GM19023 (cell line): ENCODE data around the gene DMRTA2.

ENCODE experiments used
- ATAC-seq: cut with Tn5 transposase; IDR thresholded peaks from one replicate; pipeline ENCODE4 v1.9.1; 2021; ENCODE audit warnings: mild to moderate bottlenecking, moderate library complexity; ENCODE audit not compliant: unreplicated experiment

Gene DMRTA2

DNA sequence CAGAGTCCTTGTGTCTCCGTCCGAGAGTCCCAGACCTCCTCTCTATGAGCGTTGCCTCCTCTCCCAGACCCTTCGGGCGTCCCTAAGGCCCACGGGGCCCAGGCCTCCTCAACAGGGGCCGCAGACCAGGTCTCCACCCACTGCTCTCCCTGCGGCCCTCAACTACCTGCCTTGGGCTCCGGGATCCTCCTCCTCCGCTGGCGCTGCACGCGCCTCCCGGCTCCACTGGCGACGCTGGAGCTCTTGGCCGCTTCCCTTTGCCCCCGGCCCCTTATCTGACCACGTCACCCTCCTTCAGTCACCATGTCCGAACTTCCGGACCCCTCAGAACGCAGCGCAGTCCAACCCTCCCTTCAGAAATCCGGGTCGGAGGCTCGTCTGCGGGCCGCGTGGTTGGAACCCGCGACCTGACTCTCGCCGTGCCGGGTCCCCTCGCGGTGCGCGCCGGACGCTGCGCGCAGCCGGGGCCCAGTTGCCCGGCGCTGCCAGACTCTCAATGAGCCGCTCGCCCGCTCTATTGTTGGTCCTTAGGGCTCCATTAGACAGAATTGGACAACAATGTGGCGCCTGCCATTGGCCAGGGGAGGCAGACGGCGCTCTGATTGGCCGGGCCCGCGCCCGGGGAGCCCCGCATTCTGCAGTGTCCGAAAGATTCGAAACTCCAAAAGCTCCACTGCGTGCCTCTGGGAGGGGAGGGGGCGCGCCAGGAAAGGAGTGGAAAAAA is at the start of gene DMRTA2:
Gene DMRTA2 (minus strand): TSS at position 498 of the 724 bp plus-strand sequence. CDS start 1,907 bp downstream, outside the sequence.
- peak; percentile 40 for ATAC-seq

DNA sequence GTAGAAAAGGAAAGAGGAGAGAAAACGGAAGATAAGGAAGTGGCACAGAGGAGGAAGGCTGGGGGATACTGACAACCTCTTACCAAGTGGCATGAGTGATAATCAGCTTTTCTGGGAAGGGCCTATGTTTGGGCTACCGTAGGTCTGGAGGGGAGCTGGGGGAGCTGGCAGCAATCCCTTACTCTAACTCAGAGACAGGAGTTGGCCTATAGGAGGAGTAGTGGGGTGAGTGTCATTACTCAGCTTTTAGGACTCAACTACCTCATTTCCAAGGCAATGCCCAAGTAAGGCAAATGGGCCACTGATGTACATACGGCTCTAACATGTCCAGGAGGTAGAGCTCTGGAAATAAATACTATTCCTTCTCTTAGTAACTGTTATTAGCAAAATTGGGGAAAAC is 48.7 kb upstream of the DMRTA2 start:
- ATAC-seq = no peak

DNA sequence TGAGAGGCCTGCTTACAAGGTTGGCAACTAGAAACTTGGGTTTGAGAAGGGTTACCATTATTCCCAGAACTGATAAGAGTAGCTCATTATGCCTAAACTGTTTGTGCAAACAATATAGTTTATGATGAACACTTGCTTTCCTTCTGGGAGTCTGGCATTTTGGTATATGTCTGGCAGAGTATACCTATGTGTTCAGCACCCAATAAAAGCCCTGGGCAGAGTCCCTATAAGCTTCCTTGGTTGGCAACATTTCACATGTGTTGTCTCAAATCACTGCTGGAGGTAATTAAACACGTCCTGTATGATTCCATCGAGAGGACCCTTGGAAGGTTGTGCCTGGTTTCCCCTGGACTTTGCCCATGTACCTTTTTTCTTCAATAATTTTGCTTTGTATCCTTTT is 39.7 kb upstream of the DMRTA2 start:
- no peak for ATAC-seq

DNA sequence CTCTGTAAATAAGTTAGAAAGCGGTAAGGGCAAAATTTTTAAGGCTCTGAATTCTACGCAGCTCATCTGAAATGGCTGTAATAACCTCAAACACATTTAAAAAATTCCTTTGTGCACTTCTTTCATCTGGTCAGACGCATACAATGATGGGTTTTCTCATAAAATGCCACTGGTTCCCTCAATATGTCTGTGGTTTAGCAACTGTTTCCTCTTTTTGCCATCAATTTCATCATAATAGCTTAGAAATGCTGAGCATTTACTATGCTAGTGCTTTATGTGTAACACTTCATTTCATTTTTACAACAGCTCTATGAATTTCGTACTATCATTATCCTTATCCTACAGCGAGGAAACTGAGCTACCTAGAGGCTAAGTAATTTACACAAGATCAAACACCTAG is 35.3 kb upstream of the DMRTA2 start:
- ATAC-seq = no peak

DNA sequence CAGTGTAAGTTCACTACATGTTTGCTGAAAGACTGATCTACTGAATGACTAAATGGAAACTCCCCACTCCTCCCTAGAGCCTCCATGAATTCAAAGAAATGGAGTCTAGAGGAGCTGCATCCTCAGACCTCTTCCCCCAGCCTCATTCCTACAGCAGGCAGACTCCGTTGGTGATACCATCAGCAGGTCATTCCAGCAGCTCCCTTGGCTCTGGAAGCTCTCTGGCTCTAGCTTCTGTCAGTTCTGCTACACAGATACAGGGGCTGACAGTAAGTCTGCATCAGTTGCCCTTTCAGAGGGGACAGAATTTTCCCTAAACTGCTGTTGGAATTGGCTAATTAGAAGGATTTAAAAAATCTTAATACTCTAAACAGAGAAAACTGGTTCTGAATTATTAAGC is 31.7 kb upstream of the DMRTA2 start:
- ATAC-seq = no peak

DNA sequence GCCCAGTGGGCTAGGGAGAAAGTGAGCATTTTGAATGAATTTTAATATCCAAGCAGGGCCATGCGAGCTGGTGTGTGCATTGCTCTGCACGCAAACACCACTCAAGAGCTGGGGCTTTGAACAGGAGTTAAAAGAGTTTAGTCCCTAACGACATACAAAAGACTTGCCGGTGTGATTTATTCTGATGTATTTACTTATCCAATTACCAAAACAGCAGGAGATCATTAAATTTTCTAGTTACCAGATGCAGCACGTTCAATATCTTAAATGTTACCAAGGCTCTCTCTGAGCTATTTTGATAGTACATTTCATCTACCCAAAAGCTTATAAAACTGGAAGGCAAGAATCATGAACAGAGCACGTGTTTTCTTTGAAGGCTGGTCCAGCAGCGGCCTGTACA is 30.0 kb upstream of the DMRTA2 start:
- no peak for ATAC-seq

DNA sequence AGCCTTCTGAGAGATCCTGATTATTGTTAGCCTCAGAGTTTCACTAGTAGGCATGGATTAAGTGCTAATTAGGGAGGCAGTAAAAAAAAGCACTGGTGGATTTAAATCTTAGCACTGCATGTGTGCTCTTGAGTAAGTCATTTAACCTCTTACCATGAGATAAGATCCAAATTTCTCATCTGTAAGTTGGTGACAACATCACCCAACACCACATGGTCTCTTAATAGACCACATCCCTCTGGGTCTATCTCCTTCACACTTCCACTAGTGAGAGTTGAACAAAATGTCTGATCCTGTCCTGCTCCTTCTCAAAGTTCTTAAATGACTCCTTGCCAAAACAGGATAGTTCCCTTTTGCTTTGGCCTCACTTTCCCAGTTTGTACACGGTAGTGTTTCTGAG is 29.5 kb upstream of the DMRTA2 start:
- no peak for ATAC-seq

DNA sequence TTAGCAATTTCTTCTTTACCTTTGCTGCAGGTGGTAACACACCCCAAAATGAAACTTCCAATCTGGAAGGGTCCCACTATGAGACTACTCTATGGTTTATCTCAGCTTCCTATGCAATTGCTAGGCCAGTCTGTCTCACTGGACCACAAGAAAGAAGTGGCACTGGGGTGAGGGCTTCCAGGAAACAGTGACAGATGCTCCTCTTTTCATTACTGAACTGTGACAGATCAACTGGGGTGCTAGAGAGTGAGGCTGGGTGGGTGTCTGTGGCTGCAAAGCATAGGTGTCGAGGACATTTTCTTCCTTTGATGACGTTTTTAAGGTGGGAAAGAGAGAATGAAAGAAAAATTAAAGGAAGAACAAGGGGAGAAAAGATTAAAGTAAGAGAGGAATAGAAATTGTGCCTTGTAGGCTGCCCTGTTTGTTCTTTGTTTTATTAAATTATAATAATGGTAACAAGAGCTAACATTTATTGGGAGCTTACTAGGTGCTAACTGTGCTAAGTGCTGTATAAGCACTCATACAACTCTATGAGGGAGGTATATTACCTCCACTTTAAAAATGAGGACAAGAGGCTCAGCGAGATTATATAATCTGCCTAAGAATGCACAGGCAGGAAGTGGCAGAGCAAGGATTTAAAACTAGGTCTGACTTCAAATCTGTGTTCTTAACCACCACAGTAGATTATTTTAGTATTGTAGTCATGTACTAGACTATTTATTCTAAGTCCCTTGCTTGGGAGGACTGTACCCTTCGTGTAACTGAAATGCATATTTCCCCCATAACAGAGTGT is 27.8 kb upstream of the DMRTA2 start:
- ATAC-seq = no peak

DNA sequence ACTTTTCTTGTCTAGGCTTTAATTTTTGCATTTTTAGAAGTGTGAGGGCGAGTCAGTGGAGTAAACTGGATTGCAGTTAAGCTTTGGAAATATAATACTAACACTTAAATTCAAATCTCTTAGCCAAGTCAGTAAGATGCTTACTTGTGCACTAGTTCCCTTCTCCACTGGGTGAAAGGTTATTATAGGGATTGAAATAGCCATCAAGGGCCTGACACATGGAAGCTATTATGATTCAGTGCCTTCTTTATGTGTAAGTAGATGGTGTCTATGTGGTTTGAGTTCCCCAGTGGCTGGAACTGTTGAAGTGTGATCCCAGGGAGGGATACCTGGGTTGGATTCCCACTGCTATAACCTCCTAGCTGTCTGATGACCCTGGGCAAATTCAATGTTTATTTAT is 24.7 kb upstream of the DMRTA2 start:
- ATAC-seq = no peak

DNA sequence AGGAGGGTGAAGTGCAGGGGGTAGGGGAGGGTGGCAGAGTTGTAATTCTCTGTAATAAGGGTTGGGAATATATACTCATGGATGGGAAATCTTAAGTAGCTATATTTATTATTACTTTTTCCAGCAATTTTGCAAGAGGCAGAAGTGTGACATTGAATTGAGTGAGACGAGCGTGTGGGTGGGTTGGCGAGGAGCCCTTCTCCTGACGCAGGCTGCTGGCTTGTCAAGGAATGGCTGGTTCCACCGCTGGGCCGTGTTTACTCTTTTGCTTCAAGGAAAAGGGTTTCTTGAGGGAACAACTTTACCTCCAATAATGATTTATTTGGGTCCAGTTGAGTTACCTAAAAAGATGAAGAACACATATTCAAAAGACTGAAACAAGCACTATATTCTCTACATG is 17.9 kb upstream of the DMRTA2 start:
- no peak for ATAC-seq

DNA sequence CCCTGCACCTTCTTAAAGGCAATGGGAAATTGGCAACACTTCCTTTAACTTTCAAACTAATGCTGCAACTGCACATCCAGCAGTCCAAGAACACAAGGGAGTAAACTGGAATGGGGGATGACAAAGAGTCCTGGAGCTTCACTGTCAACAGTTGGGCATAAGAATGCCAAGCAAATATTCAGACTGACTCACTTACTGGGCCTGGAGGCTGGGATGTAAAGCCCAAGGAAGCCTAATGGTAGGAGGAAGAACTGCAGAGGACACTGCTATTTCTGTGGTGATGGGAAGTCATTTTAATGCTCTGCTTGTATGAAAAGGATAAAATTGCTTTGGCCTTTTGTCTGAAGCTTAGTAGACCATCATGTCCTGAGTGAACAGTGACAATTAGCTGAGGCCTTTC is 15.7 kb upstream of the DMRTA2 start:
- ATAC-seq = no peak

DNA sequence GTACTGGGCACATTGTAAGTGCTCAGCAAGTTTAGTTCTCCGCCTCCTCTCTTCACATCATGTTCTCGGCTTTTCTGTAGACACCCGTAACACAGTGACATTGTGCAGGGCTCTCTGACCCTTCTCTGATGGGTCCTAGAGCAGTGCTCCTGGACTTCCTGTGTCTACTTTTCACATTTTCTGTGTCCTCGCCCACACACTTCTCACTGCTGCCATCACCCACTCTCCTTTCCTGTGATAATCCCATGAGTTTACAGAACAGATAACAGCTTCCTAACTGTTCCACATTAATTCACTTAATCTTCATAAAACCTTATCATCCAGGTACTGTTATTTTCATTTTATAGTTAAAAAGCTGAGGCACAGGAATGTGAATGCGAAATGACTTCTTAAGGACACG is 13.2 kb upstream of the DMRTA2 start:
- ATAC-seq = no peak

DNA sequence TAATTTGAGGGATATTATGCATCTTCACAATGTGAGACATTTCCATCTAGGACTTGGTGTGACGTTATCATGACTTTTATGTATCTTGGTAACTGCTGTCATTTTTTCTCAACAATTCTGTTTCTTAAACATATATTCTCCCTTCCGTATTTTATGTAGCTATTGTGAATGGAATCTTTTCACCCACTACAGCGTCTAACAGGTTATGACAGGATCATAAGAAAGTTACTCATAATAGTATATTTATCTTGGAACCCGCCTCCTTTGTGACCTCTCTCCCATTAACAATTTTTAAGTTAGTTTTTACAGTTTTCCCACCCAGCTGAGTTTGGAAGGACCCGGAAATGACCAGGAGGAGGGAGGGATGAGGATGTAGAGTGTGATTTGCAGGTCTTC is 6.8 kb upstream of the DMRTA2 start:
- no peak for ATAC-seq

DNA sequence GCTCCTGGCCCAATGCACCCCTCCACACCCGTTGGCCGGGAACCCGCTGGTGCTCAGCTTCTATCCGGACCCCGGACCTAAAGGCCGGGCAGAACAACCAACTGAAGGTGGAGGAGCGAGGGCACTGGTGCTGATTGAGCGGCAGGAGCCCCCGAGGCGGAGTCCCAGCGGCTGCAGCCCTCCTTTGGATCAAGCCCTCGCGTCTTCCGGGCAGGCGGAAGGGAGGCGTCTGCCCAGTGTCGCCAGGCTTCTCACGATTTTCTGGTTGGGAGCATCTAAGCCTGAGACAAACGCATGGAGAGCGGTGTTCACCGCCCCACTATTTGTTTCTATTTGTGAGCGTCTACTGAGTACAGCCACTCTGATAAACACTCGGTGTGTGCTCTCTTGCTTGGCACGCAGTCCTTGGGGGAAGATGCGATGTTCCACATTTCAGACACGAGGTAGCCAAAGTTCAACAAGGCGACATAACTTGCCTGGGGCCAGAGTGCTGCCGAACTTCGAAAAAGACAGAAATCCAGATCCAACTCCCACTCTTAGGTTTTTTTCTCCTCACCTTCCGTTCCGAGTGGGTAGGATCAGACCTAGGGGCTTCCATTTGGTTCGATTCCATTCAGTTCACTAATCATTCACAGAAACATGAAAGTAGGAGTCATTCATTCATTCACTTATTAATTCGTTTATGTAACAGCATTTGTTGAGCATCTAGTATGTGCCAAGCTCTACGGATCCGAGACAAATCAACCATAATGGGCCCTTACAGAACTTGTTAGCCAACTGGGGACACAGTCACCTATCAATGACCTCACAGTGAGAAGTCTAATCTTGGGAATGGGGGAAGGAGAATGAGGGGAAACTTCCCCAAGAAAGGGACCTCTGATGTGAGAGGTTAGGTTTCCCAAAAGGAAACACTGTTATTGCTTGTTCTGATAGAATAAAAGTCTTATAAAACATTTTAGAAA is 4.9 kb upstream of the DMRTA2 start:
- no peak for ATAC-seq

DNA sequence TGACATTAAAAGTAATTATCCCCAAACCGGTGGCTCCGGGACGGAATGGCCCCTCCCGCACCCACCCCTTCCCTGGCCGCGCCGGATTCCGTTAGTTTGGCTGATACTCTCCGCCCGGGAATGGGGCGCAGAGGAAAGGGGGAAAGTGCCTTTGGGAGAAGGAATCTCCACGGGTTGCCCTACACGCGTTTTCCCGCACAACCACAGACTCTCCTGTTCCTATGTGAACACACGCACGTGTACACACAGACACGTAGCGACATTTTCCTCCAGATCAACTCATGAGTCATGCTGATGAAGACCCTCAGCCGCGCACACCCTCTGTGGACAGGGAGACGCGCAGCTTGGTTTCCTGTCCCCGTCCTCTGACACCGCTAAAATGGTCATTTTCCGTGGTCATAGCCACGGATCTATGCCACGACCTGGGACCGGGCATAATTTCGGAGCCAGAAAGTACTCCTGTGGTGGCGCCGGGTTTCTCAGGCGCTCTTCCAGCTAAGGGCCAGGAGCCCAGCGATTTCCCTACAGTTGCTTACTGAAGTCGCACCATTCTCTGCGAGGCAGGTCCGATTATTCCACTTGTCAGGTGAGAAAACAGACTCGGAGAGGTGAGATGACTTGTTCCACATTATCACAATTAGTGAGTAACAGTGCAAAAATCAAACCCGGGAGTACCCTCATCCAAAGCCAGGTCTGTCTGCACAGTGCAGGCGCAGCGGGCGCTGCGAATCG is 4.0 kb upstream of the DMRTA2 start:
- no peak for ATAC-seq

DNA sequence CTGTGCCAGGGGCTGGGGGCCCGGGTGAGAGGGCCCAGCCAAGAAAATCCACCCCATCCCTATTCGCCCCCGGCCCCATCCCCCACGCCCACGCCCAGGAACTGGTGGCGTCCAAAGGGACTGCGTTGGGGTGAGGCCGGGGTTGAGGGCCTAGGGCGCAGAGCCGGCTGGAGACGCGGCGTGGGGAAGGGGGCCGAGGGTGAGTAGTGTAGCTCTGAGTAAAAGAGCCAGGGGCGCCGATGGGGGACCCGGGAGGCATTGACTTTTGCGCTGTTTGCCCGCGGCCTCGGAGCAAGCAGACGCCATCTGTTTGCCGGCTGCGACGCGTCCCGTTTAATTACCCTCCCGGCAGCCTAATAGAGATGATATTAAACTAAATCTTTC is 3.5 kb upstream of the DMRTA2 start:
- ATAC-seq = no peak

DNA sequence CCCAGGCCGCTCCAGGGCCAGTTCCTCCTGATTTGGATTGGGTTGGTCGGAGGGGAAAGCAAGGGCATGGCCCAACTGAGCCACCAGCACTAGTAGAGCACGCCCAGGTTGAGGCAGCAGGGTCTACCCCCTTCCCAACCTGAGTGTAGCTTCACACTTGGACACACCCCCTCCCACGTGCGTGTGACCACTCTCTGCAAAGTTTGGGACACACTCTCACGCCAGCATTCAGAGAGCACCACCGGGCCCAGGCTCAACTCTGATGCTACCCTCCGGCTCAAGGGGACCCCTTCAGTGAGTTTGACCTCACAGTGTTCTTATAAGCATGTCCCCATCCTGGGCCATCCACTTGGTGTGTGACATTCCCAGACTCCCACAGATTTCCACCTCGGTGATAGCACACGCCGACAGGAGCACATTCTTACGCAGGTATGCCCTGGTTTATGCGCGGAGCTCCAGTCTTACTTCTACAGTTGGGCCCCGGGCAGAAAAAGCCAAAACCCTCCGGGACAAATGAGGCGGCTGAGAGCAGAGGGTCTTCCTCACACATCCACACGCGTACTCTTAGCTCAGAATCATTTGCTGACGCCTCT is 3.0 kb upstream of the DMRTA2 start:
- no peak for ATAC-seq

DNA sequence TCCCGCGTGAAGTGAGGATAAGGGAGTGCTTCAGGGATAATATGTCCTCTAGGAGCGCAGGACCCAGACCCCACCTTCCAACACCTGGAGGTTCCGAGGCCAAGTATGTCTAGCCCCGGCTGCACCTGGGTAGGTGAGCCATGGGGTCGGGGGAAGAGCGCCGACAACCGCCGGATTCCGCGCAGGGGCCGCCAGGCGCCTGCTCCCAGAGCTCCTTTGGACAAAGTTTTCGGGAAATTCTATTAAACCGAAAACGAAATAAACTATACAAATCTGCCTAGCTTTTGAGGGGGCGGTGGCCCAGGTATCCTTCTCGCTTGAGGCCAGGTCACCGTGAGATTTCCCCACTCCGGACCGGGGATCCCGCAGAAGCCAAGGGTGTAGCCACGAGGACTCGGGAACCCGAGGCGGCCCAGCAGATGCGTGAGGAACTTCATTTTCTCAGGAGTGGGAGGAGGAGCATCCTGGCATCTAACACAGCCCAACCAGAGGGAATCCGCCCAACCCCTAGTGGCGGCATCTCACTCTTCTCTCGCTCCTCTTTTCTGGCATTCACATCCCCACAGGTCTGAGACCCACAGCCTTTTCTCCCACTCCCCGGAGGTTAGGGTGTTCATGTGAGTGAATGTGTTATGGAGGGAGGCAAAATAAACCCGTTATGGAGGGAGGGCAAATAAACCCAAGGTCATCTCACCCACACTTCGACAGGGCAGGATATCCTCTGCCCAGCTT is 2.3 kb upstream of the DMRTA2 start:
- no peak for ATAC-seq

DNA sequence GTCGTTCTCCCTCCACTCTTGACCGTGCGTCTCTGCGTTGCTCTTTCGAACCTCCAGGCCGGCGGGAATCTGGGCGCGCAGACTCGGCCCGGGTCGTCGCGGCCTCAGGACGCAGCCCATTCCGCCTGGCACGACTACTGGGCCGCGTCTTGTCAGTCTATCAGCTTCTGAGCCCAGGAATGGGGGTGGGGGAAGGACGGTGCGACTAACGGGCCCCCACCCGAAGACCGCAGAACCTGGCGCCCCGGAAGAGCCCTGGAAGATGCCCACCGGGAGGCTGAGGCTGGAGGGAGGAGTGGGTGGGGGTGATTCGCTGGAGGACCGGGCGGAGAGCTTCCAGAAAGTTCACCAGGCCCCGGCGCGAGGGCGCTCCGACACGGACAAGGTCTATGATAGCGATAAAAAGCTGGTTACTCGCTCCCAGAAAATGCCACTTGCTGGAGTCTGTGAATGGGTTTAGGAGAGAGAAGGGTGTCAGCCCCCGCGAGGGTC is 1.7 kb upstream of the DMRTA2 start:
- ATAC-seq = no peak
